Suprapubic skin (tissue), 4 donors: ENCODE measurements around the gene IQCM.

Source experiments
- CTCF ChIP-seq, 2 donors: fragments of 200-600 bp in 1 of 2; fragments of 450-650 bp in 1 of 2; sonication (generic) in 1 of 2; IDR thresholded peaks; one replicate each; pipeline ENCODE4 v1.5.1; 2016 to 2019; ENCODE audit warnings: antibody characterized with exemption in 2 of 2, mild to moderate bottlenecking in 1 of 2, moderate library complexity in 1 of 2
- EP300 ChIP-seq: sonication (generic); formaldehyde crosslinking; IDR thresholded peaks from one replicate; pipeline ENCODE4 v1.6.1; 2017; ENCODE audit warnings: antibody characterized with exemption
- POLR2A ChIP-seq, 2 donors: fragments of 450-650 bp; IDR thresholded peaks; one replicate each; pipeline ENCODE4 v1.6.1; 2017; ENCODE audit warnings: antibody characterized with exemption in 2 of 2, mild to moderate bottlenecking in 2 of 2, moderate library complexity in 2 of 2
- POLR2AphosphoS5 ChIP-seq, 3 donors: sonication (generic); formaldehyde crosslinking; IDR thresholded peaks; one replicate each; pipeline ENCODE4 v1.6.1; 2017; ENCODE audit warnings: antibody characterized with exemption in 3 of 3

DNA sequence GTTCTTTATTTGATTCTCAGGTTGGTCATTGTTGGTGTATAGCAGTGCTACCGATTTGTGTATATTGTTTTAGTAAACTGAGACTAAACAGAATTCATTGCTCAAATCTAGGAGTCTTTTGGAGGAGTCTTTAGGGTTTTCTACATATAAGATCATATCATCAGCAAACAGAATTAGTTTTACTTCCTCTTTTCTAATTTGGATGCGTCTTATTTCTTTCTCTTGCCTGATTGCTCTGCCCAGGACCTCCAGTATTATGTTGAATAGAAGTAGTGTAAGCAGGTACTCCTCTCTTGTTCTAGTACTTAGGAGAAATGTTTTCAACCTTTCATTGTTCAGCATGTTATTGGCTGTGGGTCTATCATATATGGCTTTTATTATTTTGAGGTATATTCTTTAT, 92.6 kb downstream of the IQCM start:
- TF ChIP-seq POLR2AphosphoS5 (IDR thresholded peaks at IDR 0.05) (no peak), CTCF (IDR thresholded peaks at IDR 0.05) (no peak), POLR2A (IDR thresholded peaks at IDR 0.05) (no peak), EP300 (no peak)
